Transverse colon (tissue), 4 donors: ENCODE results near the gene UXT. TPM values are rescaled to one million over a fixed set of nuclear protein-coding genes. Genes with fewer than 3 reads are reported as not detected.

ENCODE experiments used
- DNase-seq: peaks from one replicate; pipeline ENCODE4 v3.0.0-alpha.2; 2019
- H3K27ac ChIP-seq, 4 donors: fragments of 200-600 bp; sonication (generic); 2 replicates each; pipeline ENCODE4 v1.5.1; 2016 to 2018; ENCODE audit warnings: inconsistent platforms in 4 of 4
- H3K27me3 ChIP-seq: fragments of 200-600 bp; sonication (generic); 2 replicates; pipeline ENCODE4 v1.5.1; 2017; ENCODE audit warnings: inconsistent platforms
- H3K36me3 ChIP-seq, 4 donors: fragments of 200-600 bp; sonication (generic); 2 replicates each; pipeline ENCODE4 v1.5.1; 2017 to 2019; ENCODE audit warnings: inconsistent platforms in 4 of 4
- H3K4me1 ChIP-seq, 4 donors: fragments of 200-600 bp; sonication (generic); 2 replicates each; pipeline ENCODE4 v1.5.1; 2017 to 2020; ENCODE audit warnings: inconsistent platforms in 4 of 4
- H3K4me3 ChIP-seq, 4 donors: fragments of 200-600 bp; sonication (generic); 1 replicate in 1 of 4; 2 replicates in 3 of 4; pipeline versions ENCODE4 v1.5.1 to v1.6.1; 2017 to 2019; ENCODE audit warnings: inconsistent platforms in 4 of 4
- H3K9me3 ChIP-seq, 2 donors: fragments of 200-600 bp; sonication (generic); 2 replicates each; pipeline ENCODE4 v1.5.1; 2017 to 2019; ENCODE audit warnings: inconsistent platforms in 2 of 2
- CTCF ChIP-seq, 5 experiments: fragments of 200-600 bp in 3 of 5; fragments of 450-650 bp in 2 of 5; sonication (generic) in 3 of 5; IDR thresholded peaks; 1 replicate in 2 of 5; 2 replicates in 3 of 5; pipeline ENCODE4 v1.5.1; 2016 to 2017; ENCODE audit warnings: antibody characterized with exemption in 5 of 5, inconsistent platforms in 3 of 5, mild to moderate bottlenecking in 2 of 5, moderate library complexity in 1 of 5
- EP300 ChIP-seq: sonication (generic); formaldehyde crosslinking; IDR thresholded peaks from one replicate; pipeline ENCODE4 v1.6.1; 2017; ENCODE audit warnings: antibody characterized with exemption, low read depth
- POLR2A ChIP-seq: fragments of 450-650 bp; IDR thresholded peaks from one replicate; pipeline ENCODE4 v1.6.1; 2016; ENCODE audit warnings: antibody characterized with exemption, mild to moderate bottlenecking, moderate library complexity
- POLR2AphosphoS5 ChIP-seq, 3 donors: sonication (generic); formaldehyde crosslinking; IDR thresholded peaks; one replicate each; pipeline ENCODE4 v1.6.1; 2016; ENCODE audit warnings: antibody characterized with exemption in 3 of 3
- WGBS, 2 donors: methylation state at CpG; one replicate each; pipeline ENCODE4 v1.1.5; 2018; ENCODE audit warnings: low coverage in 1 of 2; 5-methylcytosine and 5-hydroxymethylcytosine counted together
- in situ Hi-C, 4 donors: fragments of 200-750 bp; cut with MboI; loops; one replicate each; pipeline versions ENCODE4 v1.15.0 to v1.15.1; 2017; ENCODE audit warnings: low sequenced_read_pairs in 3 of 4, low pct_ligation_motif_present in 1 of 4, low pct_unique_long_range_greater_than_20kb in 1 of 4
- intact Hi-C: fragments of 100-400 bp; cut with DNase I; formaldehyde crosslinking; loops from one replicate; pipeline ENCODE4 v1.15.1; 2023; ENCODE audit warnings: low total_unique reads
- total RNA-seq, 4 donors: library from RNA; depleted of rRNA; stranded (reverse); fragments of >200 nt; gene quantifications; one replicate each; pipeline ENCODE4 v1.1.0, GENCODE V29; 2016

UXT gene
- total RNA-seq, 4 donors from 2014 or later = 21.3 to 122 (median 91.9) TPM

- H3K4me3 ChIP-seq = peak overlapping the region in 2 of 4 donors; percentile 78 to 86
- no peaks in the 10 kb centered on the region for H3K27me3 ChIP-seq
- H3K4me1 ChIP-seq = peaks cover 0 to 18% (median 10%) of the 10 kb centered on the region in 4 donors
- no peaks in the 10 kb centered on the region for H3K9me3 ChIP-seq
- in situ Hi-C loops = loop anchor here in 1 of 4 donors (10.0 kb wide), 1 partner anchor 84 kb away; the partner anchor contains the start of gene ARAF
- DNase-seq = no peak
- peak overlapping the region in 1 of 4 donors; percentile 95 for H3K27ac ChIP-seq
- WGBS, 2 donors = 48% methylated on average over 8 of the region's 8 CpGs; no CpG with 5 or more reads in 1 of the 2 donors
- TF ChIP-seq EP300 (no peak), POLR2A (no peak), POLR2AphosphoS5 (IDR thresholded peaks at IDR 0.05) (no peak), CTCF (IDR thresholded peaks at IDR 0.05) (no peak)
- intact Hi-C loops = no loop called here
- no peaks in the 10 kb centered on the region for H3K36me3 ChIP-seq
Measured at GRCh38 chrX:47649271-47649670, 9.7 kb downstream of the UXT start.

GRCh38 chrX:47648376-47648775 lies 10.6 kb downstream of the UXT start:
- H3K27me3 ChIP-seq = no peaks in the 10 kb centered on the region
- TF ChIP-seq POLR2AphosphoS5 (IDR thresholded peaks at IDR 0.05) (no peak), POLR2A (no peak), CTCF (IDR thresholded peaks at IDR 0.05) (no peak), EP300 (no peak)
- H3K36me3 ChIP-seq = no peaks in the 10 kb centered on the region
- in situ Hi-C loops (loop anchor here in 1 of 4 donors (10.0 kb wide), 1 partner anchor 84 kb away; the partner anchor contains the start of gene ARAF), intact Hi-C loops (no loop called here)
- no peak for DNase-seq
- 83% methylated on average over 2 of the region's 2 CpGs; no CpG with 5 or more reads in 1 of the 2 donors for WGBS, 2 donors
- no peak overlapping the region for H3K4me3 ChIP-seq
- H3K27ac ChIP-seq = no peak overlapping the region
- H3K9me3 ChIP-seq = no peaks in the 10 kb centered on the region
- H3K4me1 ChIP-seq = peaks cover 0 to 18% (median 10%) of the 10 kb centered on the region in 4 donors

- DNase-seq = no peak
- Histone ChIP-seq H3K4me3 (no peak overlapping the region), H3K4me1 (peaks cover 0 to 18% (median 10%) of the 10 kb centered on the region in 4 donors), H3K27me3 (no peaks in the 10 kb centered on the region), H3K36me3 (no peaks in the 10 kb centered on the region), H3K27ac (no peak overlapping the region), H3K9me3 (no peaks in the 10 kb centered on the region)
- intact Hi-C loops (no loop called here), in situ Hi-C loops (loop anchor here in 1 of 4 donors (10.0 kb wide), 1 partner anchor 82 kb away; the partner anchor contains the start of gene ARAF)
- no peak for TF ChIP-seq EP300
- TF ChIP-seq POLR2AphosphoS5 (IDR thresholded peaks at IDR 0.05) = no peak
- no peak for TF ChIP-seq POLR2A
- no peak for TF ChIP-seq CTCF (IDR thresholded peaks at IDR 0.05)
- WGBS, 2 donors = 50 to 79% methylated on average over 1 to 6 of the region's 6 CpGs
Measured at GRCh38 chrX:47646636-47647035, 12.3 kb downstream of the UXT start.

- no peaks in the 10 kb centered on the region for H3K36me3 ChIP-seq
- 86% methylated on average over 10 of the region's 10 CpGs; no CpG with 5 or more reads in 1 of the 2 donors for WGBS, 2 donors
- no peak overlapping the region for H3K27ac ChIP-seq
- H3K27me3 ChIP-seq = no peaks in the 10 kb centered on the region
- no peak for DNase-seq
- no peak for TF ChIP-seq CTCF (IDR thresholded peaks at IDR 0.05)
- TF ChIP-seq POLR2AphosphoS5 (IDR thresholded peaks at IDR 0.05) = no peak
- no peak for TF ChIP-seq EP300
- intact Hi-C loops (no loop called here), in situ Hi-C loops (loop anchor here in 1 of 4 donors (10.0 kb wide), 1 partner anchor 81 kb away; the partner anchor contains the start of gene ARAF)
- H3K9me3 ChIP-seq = no peaks in the 10 kb centered on the region
- peaks cover 0 to 12% (median 7%) of the 10 kb centered on the region in 4 donors for H3K4me1 ChIP-seq
- H3K4me3 ChIP-seq = no peak overlapping the region
Measured at GRCh38 chrX:47645530-47645929, 13.4 kb downstream of the UXT start.
